Measurements from ENCODE around the gene NGFR.

GRCh38 chr17:49509588-49509917 is 14.5 kb downstream of the NGFR start:
- TF ChIP-seq EZH2phosphoT487 (IDR thresholded peaks at IDR 0.05; ENCODE audit: borderline replicate concordance, low read length) (no peak), CTCF (conservative IDR thresholded peaks at IDR 0.05; ENCODE audit: low read depth, low read length) (no peak)
